ENCODE results near the gene ATP23. TPM values are rescaled to one million over a fixed set of nuclear protein-coding genes. Genes with fewer than 3 reads are reported as not detected.

ATP23 gene
- total RNA-seq, 6 experiments from 2014 or later: 2.2 to 7.9 (median 3.5) TPM

DNA sequence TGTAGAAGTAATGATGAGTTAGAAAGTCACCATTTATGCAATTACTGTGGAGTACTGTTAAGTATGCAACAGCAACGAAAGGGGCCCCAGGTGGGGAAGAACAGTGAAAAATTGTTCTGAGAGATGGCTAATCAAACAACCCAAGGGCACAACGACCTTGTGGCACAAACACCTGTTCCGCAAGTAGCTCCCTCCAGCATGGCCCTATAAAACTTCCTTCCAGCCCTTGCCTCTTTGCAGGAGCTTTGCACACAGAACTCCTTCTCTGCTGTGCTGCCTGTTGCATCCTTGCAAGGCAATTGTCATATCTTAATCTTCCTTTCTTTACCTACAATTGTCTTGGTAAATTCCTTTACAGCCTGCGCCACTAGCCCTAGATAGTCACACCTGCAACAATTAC lies 23.2 kb upstream of the ATP23 start:
- intact Hi-C loops (cut with DNase I): no loop called here
- ATAC-seq: no peak

DNA sequence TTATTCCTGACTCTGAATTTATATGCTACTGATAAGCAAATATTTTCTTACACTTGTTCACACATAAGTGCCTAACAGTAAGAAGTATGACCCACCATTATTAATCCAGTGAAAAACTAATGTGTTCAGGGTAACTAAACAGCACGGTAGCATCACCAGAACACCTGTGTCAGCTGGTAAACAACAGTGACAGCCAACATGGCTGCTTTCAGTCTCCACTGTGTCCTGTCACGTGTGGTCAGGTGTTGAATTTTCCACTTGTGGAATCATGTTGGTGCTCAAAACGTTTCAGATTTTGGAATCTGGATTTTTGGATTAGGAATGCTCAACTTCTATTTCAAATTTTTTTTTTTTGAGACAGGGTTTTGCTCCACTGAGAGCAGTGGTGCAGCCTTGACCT lies 14.3 kb upstream of the ATP23 start:
- no peaks in the 10 kb centered on the region for H3K27me3 ChIP-seq
- intact Hi-C loops (cut with DNase I): no loop called here
- DNase-seq (no peak), ATAC-seq (no peak)
- H3K4me3 ChIP-seq: no peak overlapping the region
- 53% methylated on average over 3 of the region's 3 CpGs for WGBS (ENCODE audit: insufficient coverage, low coverage, low lambda C conversion rate, missing lambda C conversion rate)
- TF ChIP-seq, protein P1, sequence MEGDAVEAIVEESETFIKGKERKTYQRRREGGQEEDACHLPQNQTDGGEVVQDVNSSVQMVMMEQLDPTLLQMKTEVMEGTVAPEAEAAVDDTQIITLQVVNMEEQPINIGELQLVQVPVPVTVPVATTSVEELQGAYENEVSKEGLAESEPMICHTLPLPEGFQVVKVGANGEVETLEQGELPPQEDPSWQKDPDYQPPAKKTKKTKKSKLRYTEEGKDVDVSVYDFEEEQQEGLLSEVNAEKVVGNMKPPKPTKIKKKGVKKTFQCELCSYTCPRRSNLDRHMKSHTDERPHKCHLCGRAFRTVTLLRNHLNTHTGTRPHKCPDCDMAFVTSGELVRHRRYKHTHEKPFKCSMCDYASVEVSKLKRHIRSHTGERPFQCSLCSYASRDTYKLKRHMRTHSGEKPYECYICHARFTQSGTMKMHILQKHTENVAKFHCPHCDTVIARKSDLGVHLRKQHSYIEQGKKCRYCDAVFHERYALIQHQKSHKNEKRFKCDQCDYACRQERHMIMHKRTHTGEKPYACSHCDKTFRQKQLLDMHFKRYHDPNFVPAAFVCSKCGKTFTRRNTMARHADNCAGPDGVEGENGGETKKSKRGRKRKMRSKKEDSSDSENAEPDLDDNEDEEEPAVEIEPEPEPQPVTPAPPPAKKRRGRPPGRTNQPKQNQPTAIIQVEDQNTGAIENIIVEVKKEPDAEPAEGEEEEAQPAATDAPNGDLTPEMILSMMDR (IDR thresholded peaks at IDR 0.05): no peak
- TF ChIP-seq POLR2A (IDR thresholded peaks at IDR 0.05): no peak
- no peaks in the 10 kb centered on the region for H3K9me3 ChIP-seq
- H3K36me3 ChIP-seq: no peaks in the 10 kb centered on the region
- H3K4me1 ChIP-seq: no peaks in the 10 kb centered on the region
- no peak overlapping the region for H3K27ac ChIP-seq

More for the DNA sequence above, 23.2 kb upstream of the ATP23 start:
- Histone ChIP-seq H3K27me3 (no peaks in the 10 kb centered on the region), H3K4me3 (no peak overlapping the region), H3K4me1 (no peaks in the 10 kb centered on the region), H3K27ac (no peak overlapping the region), H3K36me3 (no peaks in the 10 kb centered on the region), H3K9me3 (no peaks in the 10 kb centered on the region)
- no peak for DNase-seq
- WGBS (ENCODE audit: insufficient coverage, low coverage, low lambda C conversion rate, missing lambda C conversion rate): 78% methylated on average over 4 of the region's 4 CpGs
- TF ChIP-seq, protein P1 (IDR thresholded peaks at IDR 0.05): no peak
- TF ChIP-seq POLR2A (IDR thresholded peaks at IDR 0.05): no peak

DNA sequence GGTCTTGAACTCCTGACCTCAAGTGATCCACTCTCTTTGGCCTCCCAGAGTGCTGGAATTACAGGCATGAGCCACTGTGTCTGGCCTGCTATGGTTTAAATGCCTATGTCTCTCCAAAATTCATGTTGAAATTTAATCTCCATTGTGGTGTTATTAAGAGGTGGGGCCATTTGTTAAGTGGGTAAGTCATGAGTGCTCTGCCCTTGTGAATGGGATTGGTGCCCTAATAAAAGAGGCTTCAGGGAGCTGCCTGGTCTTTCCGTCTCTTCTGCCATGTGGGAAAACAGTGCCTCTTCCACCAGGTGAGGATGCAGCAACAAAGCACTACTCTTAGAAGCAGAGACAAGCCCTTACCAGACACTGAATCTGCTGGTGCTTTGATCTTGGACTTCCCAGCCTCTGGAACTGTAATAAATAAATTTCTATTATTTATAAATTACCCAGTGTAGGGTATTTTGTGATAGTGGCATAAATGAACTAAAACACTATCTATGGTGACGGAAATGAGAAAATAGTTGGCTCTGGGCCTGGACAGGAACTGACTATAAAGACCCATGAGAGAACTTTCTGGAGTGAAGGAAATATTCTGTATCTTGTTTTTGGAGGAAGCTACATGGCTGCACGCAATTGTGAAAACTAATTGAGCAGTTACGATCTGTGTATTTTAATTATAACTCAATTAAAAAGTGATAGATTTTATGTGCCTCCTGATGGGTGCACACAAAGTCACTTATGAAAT lies 12.1 kb upstream of the ATP23 start:
- Histone ChIP-seq H3K27ac (no peak overlapping the region), H3K27me3 (no peaks in the 10 kb centered on the region), H3K36me3 (no peaks in the 10 kb centered on the region), H3K4me1 (no peaks in the 10 kb centered on the region), H3K4me3 (no peak overlapping the region), H3K9me3 (no peaks in the 10 kb centered on the region)
- TF ChIP-seq, protein P1 (IDR thresholded peaks at IDR 0.05): no peak
- TF ChIP-seq POLR2A (IDR thresholded peaks at IDR 0.05): no peak
- intact Hi-C loops (cut with DNase I): no loop called here
- ATAC-seq: no peak
- no peak for DNase-seq
- WGBS (ENCODE audit: insufficient coverage, low coverage, low lambda C conversion rate, missing lambda C conversion rate): 72% methylated on average over 4 of the region's 4 CpGs

DNA sequence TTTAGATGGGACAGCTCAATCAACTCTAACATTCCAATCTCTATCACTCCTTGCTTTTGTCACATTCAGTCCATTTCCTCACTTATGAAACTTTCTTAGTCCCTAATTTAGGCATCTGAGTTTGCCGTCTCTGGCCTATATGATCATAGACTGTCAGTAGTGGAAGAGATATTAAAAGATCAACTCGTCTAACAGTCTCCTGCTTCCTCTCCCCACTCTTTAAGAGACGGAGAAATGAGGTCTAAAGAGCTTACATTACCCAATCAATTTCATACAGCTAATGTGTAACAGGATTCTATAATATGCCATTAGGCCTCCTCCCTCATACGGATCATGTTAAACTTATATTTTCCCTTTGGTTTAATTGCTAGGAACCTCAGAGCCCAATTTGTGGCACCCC lies 6.5 kb upstream of the ATP23 start:
- Histone ChIP-seq H3K9me3 (no peaks in the 10 kb centered on the region), H3K4me3 (no peak overlapping the region), H3K36me3 (no peaks in the 10 kb centered on the region), H3K4me1 (peaks cover 0 to 5% (median 0%) of the 10 kb centered on the region in 4 donors), H3K27ac (no peak overlapping the region), H3K27me3 (no peaks in the 10 kb centered on the region)
- WGBS (ENCODE audit: insufficient coverage, low coverage, low lambda C conversion rate, missing lambda C conversion rate): 81% methylated on average over 4 of the region's 4 CpGs
- intact Hi-C loops (cut with DNase I): no loop called here
- no peak for DNase-seq
- TF ChIP-seq POLR2A (IDR thresholded peaks at IDR 0.05): no peak
- TF ChIP-seq, protein P1 (IDR thresholded peaks at IDR 0.05): no peak
- no peak for ATAC-seq

Data from right lobe of liver (tissue), 6 donors.